ENCODE data around the gene CZIB. TPM values are rescaled to one million over a fixed set of nuclear protein-coding genes. Genes with fewer than 3 reads are reported as not detected.

Gene CZIB
- polyA plus RNA-seq, 3 donors = 55.3 to 62.2 (median 58.2) TPM

DNA sequence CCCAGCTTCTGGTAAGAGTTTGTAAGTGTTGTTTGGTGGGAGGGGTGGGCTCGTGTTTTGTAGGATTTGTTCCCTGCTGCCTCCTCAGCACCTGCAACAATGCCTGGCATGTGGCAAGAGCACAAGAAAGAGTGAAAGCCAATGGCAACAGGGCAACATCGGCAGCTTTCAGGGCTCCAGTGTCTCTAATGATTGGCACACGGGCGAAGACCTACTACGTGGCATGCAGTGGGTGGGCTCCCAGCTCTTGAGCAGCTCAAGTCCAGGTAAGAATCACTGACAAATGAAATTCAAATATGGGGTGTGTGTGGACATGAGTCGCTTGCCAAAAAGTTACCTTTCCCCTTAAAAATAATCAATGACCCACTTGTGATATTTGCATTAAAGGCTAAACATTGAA is 54.1 kb downstream of the CZIB start:
- H3K36me3 ChIP-seq (replicated peaks in 1 of 2; ENCODE audit: control insufficient read depth in 1 of 2, insufficient read depth in 2 of 2, low read length in 2 of 2) = no peaks in the 10 kb centered on the region
- H3K4me1 ChIP-seq (ENCODE audit: control insufficient read depth in 1 of 2, insufficient read depth in 2 of 2, low read length in 2 of 2) = no peaks in the 10 kb centered on the region
- no peak overlapping the region for H2AFZ ChIP-seq (ENCODE audit: insufficient read depth, low read depth, low read length, poor library complexity, severe bottlenecking)
- H3K4me3 Mint-ChIP-seq = no peak overlapping the region
- DNase-seq = no peak
- TF ChIP-seq, protein P1, sequence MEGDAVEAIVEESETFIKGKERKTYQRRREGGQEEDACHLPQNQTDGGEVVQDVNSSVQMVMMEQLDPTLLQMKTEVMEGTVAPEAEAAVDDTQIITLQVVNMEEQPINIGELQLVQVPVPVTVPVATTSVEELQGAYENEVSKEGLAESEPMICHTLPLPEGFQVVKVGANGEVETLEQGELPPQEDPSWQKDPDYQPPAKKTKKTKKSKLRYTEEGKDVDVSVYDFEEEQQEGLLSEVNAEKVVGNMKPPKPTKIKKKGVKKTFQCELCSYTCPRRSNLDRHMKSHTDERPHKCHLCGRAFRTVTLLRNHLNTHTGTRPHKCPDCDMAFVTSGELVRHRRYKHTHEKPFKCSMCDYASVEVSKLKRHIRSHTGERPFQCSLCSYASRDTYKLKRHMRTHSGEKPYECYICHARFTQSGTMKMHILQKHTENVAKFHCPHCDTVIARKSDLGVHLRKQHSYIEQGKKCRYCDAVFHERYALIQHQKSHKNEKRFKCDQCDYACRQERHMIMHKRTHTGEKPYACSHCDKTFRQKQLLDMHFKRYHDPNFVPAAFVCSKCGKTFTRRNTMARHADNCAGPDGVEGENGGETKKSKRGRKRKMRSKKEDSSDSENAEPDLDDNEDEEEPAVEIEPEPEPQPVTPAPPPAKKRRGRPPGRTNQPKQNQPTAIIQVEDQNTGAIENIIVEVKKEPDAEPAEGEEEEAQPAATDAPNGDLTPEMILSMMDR (IDR thresholded peaks at IDR 0.05) = no peak
- H3K27ac ChIP-seq (ENCODE audit: low read depth in 1 of 2, low read length in 2 of 2) = no peak overlapping the region
- no peak overlapping the region for H3K4me3 ChIP-seq (replicated peaks in 1 of 3; ENCODE audit: low read depth in 2 of 3, low read length in 3 of 3)
- no peak overlapping the region for H3K4me2 ChIP-seq (replicated peaks; ENCODE audit: extremely low read depth, low read length, poor library complexity, severe bottlenecking)
- peaks cover 3% of the 10 kb centered on the region for H3K4me1 Mint-ChIP-seq
- no peaks in the 10 kb centered on the region for H3K9me3 ChIP-seq (replicated peaks in 1 of 2; ENCODE audit: control insufficient read depth in 1 of 2, insufficient read depth in 1 of 2, low read length in 2 of 2)
- peaks cover 0 to 6% (median 3%) of the 10 kb centered on the region in 3 donors for H3K27me3 Mint-ChIP-seq (ENCODE audit: low read depth in 3 of 3)
- WGBS (ENCODE audit: insufficient coverage) = 88% methylated on average over 5 of the region's 6 CpGs
- no peak overlapping the region for H3K9ac ChIP-seq (ENCODE audit: insufficient read depth, low read length, poor library complexity, severe bottlenecking)
- H3K36me3 Mint-ChIP-seq = no peaks in the 10 kb centered on the region
- H3K79me2 ChIP-seq (ENCODE audit: insufficient read depth, low read length) = no peaks in the 10 kb centered on the region
- no peak overlapping the region for H3K27ac Mint-ChIP-seq
- H3K9me3 Mint-ChIP-seq = peaks cover 0 to 3% (median 0%) of the 10 kb centered on the region in 7 donors
- H3K27me3 ChIP-seq (ENCODE audit: control insufficient read depth in 2 of 2, insufficient read depth in 2 of 2, low read length in 2 of 2) = no peaks in the 10 kb centered on the region
- intact Hi-C loops (cut with micrococcal nuclease) = no loop called here
- no peaks in the 10 kb centered on the region for H4K20me1 ChIP-seq (ENCODE audit: insufficient read depth, low read length)

DNA sequence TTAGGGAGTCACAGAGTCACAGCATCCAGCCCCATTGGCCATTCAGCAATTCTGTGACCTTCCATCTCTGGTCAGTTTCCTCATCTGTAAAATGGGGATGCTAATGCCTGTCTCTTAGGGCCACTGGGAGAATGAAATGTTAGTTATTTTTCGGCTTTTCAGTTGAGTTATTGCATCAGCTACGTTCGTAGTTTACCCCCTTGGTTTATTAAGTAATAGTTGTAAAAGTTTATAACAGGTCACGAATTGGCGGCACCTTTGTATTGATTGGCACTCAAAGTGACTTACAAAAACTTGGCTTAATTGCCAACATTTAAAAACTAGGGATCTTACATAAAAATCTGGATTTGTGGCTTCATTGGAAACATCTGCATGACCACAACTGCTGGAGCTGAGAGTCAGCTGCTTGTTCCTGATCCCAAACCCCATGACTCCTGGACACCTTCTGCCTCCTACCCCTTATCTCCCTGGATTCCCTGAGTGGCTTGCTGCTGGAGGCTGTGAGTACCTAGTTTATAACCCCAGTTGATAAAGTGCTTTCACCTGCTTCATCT is 54.9 kb downstream of the CZIB start:
- H3K4me3 Mint-ChIP-seq = no peak overlapping the region
- no peaks in the 10 kb centered on the region for H3K9me3 ChIP-seq (replicated peaks in 1 of 2; ENCODE audit: control insufficient read depth in 1 of 2, insufficient read depth in 1 of 2, low read length in 2 of 2)
- H3K27me3 Mint-ChIP-seq (ENCODE audit: low read depth in 3 of 3) = peaks cover 0 to 6% (median 3%) of the 10 kb centered on the region in 3 donors
- H3K4me1 ChIP-seq (ENCODE audit: control insufficient read depth in 1 of 2, insufficient read depth in 2 of 2, low read length in 2 of 2) = no peaks in the 10 kb centered on the region
- no peak for DNase-seq
- no peak overlapping the region for H3K4me3 ChIP-seq (replicated peaks in 1 of 3; ENCODE audit: low read depth in 2 of 3, low read length in 3 of 3)
- H3K27me3 ChIP-seq (ENCODE audit: control insufficient read depth in 2 of 2, insufficient read depth in 2 of 2, low read length in 2 of 2) = no peaks in the 10 kb centered on the region
- no peak overlapping the region for H3K4me2 ChIP-seq (replicated peaks; ENCODE audit: extremely low read depth, low read length, poor library complexity, severe bottlenecking)
- no peak overlapping the region for H3K27ac ChIP-seq (ENCODE audit: low read depth in 1 of 2, low read length in 2 of 2)
- H3K36me3 ChIP-seq (replicated peaks in 1 of 2; ENCODE audit: control insufficient read depth in 1 of 2, insufficient read depth in 2 of 2, low read length in 2 of 2) = no peaks in the 10 kb centered on the region
- peaks cover 0 to 4% (median 0%) of the 10 kb centered on the region in 7 donors for H3K9me3 Mint-ChIP-seq
- no peaks in the 10 kb centered on the region for H3K79me2 ChIP-seq (ENCODE audit: insufficient read depth, low read length)
- H3K4me1 Mint-ChIP-seq = peaks cover 3% of the 10 kb centered on the region
- no peaks in the 10 kb centered on the region for H3K36me3 Mint-ChIP-seq
- no peak overlapping the region for H3K9ac ChIP-seq (ENCODE audit: insufficient read depth, low read length, poor library complexity, severe bottlenecking)
- TF ChIP-seq, protein P1 (IDR thresholded peaks at IDR 0.05) = no peak
- 40% methylated on average over 1 of the region's 5 CpGs for WGBS (ENCODE audit: insufficient coverage)
- intact Hi-C loops (cut with micrococcal nuclease) = no loop called here
- no peaks in the 10 kb centered on the region for H4K20me1 ChIP-seq (ENCODE audit: insufficient read depth, low read length)
- H2AFZ ChIP-seq (ENCODE audit: insufficient read depth, low read depth, low read length, poor library complexity, severe bottlenecking) = no peak overlapping the region
- no peak overlapping the region for H3K27ac Mint-ChIP-seq

Other genes with a start within 250 kb of the CZIB start
- not detected for gene PODN, start 158.4 kb downstream of the CZIB start, polyA plus RNA-seq
- not detected for gene SLC1A7, start 78.0 kb downstream of the CZIB start, polyA plus RNA-seq
- 10 to 100 TPM in 2 of 3 donors, 1 to 10 TPM in 1; 7.6 to 29.6 (median 20.2) TPM for gene CPT2, start 23.8 kb downstream of the CZIB start, polyA plus RNA-seq
- 10 to 100 TPM; 22.9 to 70.8 (median 69.2) TPM for gene MAGOH, start 17.9 kb upstream of the CZIB start, polyA plus RNA-seq
- 10 to 100 TPM in 1 of 3 donors, under 1 TPM in 2; 0.76 to 11.3 (median 0.95) TPM for gene LRP8, start 107.4 kb upstream of the CZIB start, polyA plus RNA-seq
- not detected for gene DMRTB1, start 238.8 kb upstream of the CZIB start, polyA plus RNA-seq

All from CD14-positive monocyte (primary cell).